Activated naive CD4-positive, alpha-beta T cell treated with anti-CD3 and anti-CD28 coated beads, Interleukin-2, amount 10 ng/mL, durations not matched to agents 7 days and 5 days (primary cell): Measurements from ENCODE around the gene PBX2.
"Not testable (repeated sequence)": the region's sequence is repeated elsewhere in the genome, so short reads cannot be mapped to it uniquely, and the experiment has no call there.

Experiments
- CTCF ChIA-PET: fragments of 350-600 bp; sonication (Branson Sonifier 250); formaldehyde crosslinking; loops from one replicate; lab custom pipeline; 2021; ENCODE audit warnings: antibody characterized with exemption; lab: Charles Lee
- DNase-seq: peaks from one replicate; pipeline ENCODE4 v3.0.0-alpha.2; 2020
- H3K27ac Mint-ChIP-seq: one replicate; pipeline ENCODE4 v1.8.0; 2021; ENCODE audit warnings: mild to moderate bottlenecking, moderate library complexity, mixed read lengths
- H3K27me3 Mint-ChIP-seq: one replicate; pipeline ENCODE4 v1.8.0; 2021; ENCODE audit warnings: mild to moderate bottlenecking, mixed read lengths
- H3K36me3 Mint-ChIP-seq: one replicate; pipeline ENCODE4 v1.8.0; 2021; ENCODE audit warnings: mixed read lengths
- H3K4me1 Mint-ChIP-seq: one replicate; pipeline ENCODE4 v1.8.0; 2021; ENCODE audit warnings: mixed read lengths
- H3K4me3 Mint-ChIP-seq: one replicate; pipeline ENCODE4 v1.8.0; 2021; ENCODE audit warnings: mild to moderate bottlenecking, moderate library complexity, mixed read lengths
- H3K9me3 Mint-ChIP-seq: one replicate; pipeline ENCODE4 v1.8.0; 2021; ENCODE audit warnings: mixed read lengths

PBX2 gene

DNA sequence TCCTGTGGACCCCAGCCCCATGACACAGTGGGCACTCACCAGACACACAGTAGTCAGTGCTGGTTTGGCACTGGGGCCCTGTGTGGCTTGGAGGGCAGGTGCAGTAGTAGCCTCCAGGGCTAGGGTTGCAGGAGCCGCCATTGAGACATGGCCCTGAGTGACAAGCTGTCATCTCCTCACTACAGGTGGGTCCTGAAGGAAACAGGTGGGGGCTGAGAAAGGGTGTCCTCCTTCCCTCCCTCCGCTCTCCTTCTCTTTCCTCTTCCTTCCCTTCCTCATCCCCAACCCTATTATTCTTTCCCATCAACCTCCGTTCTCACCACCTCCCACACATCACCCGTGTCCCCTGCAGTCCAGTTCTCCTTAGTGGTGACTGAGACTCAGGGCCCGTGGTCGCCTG, 23.6 kb upstream of the PBX2 start:
- Mint-ChIP-seq H3K27ac (no peak overlapping the region), H3K4me3 (no peak overlapping the region), H3K9me3 (no peaks in the 10 kb centered on the region), H3K4me1 (no peaks in the 10 kb centered on the region), H3K27me3 (peaks cover 21% of the 10 kb centered on the region), H3K36me3 (no peaks in the 10 kb centered on the region)
- CTCF ChIA-PET: no interaction called here
- no peak for DNase-seq

GRCh38 chr6:32212076-32212760, 22.2 kb upstream of the PBX2 start:
- Mint-ChIP-seq H3K4me1 (no peaks in the 10 kb centered on the region), H3K27ac (no peak overlapping the region), H3K4me3 (no peak overlapping the region), H3K36me3 (no peaks in the 10 kb centered on the region), H3K9me3 (no peaks in the 10 kb centered on the region), H3K27me3 (peaks cover 29% of the 10 kb centered on the region)
- no peak for DNase-seq
- CTCF ChIA-PET: no interaction called here

- H3K27ac Mint-ChIP-seq, CTCF ChIA-PET, H3K4me3 Mint-ChIP-seq, H3K4me1 Mint-ChIP-seq, H3K9me3 Mint-ChIP-seq, H3K36me3 Mint-ChIP-seq, DNase-seq: not testable (repeated sequence)
- H3K27me3 Mint-ChIP-seq: peaks cover 37% of the 10 kb centered on the region
Observed at GRCh38 chr6:32211432-32211831, 21.4 kb upstream of the PBX2 start.

- CTCF ChIA-PET: no interaction called here
- no peaks in the 10 kb centered on the region for H3K36me3 Mint-ChIP-seq
- no peaks in the 10 kb centered on the region for H3K4me1 Mint-ChIP-seq
- H3K27ac Mint-ChIP-seq: no peak overlapping the region
- no peak overlapping the region for H3K4me3 Mint-ChIP-seq
- peaks cover 37% of the 10 kb centered on the region for H3K27me3 Mint-ChIP-seq
- H3K9me3 Mint-ChIP-seq: no peaks in the 10 kb centered on the region
- no peak for DNase-seq
Observed at GRCh38 chr6:32210191-32210601, 20.2 kb upstream of the PBX2 start.

- DNase-seq: no peak
- H3K4me3 Mint-ChIP-seq: no peak overlapping the region
- H3K27ac Mint-ChIP-seq: no peak overlapping the region
Observed at GRCh38 chr6:32208996-32209395, 19.0 kb upstream of the PBX2 start.

DNA sequence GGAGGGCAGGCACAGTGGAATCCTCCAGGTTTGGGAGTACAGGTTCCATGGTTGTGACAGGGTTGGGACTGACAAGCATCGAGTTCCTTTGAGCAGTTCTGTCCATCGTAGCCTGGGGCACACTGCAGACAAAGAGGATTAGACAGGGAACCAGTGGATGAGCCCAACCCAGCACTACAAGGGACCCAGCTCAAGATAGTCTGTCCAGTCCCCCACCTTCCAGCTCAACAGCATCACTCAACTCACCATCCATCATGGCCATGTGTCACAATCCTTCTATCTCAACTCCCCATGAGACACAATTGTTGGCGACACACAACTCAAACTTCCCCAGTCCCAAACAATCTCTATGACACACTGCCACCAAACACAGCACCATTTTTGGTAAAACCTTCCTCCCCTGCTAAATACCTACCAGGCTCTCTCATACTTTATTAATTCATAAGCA, 14.3 kb upstream of the PBX2 start:
- DNase-seq: no peak
- CTCF ChIA-PET: no interaction called here
- Mint-ChIP-seq H3K27me3 (peaks cover 46% of the 10 kb centered on the region), H3K4me3 (no peak overlapping the region), H3K36me3 (no peaks in the 10 kb centered on the region), H3K27ac (no peak overlapping the region), H3K9me3 (no peaks in the 10 kb centered on the region), H3K4me1 (no peaks in the 10 kb centered on the region)

More at GRCh38 chr6:32208996-32209395, 19.0 kb upstream of the PBX2 start:
- CTCF ChIA-PET: no interaction called here
- no peaks in the 10 kb centered on the region for H3K36me3 Mint-ChIP-seq
- no peaks in the 10 kb centered on the region for H3K4me1 Mint-ChIP-seq
- no peaks in the 10 kb centered on the region for H3K9me3 Mint-ChIP-seq
- peaks cover 43% of the 10 kb centered on the region for H3K27me3 Mint-ChIP-seq

DNA sequence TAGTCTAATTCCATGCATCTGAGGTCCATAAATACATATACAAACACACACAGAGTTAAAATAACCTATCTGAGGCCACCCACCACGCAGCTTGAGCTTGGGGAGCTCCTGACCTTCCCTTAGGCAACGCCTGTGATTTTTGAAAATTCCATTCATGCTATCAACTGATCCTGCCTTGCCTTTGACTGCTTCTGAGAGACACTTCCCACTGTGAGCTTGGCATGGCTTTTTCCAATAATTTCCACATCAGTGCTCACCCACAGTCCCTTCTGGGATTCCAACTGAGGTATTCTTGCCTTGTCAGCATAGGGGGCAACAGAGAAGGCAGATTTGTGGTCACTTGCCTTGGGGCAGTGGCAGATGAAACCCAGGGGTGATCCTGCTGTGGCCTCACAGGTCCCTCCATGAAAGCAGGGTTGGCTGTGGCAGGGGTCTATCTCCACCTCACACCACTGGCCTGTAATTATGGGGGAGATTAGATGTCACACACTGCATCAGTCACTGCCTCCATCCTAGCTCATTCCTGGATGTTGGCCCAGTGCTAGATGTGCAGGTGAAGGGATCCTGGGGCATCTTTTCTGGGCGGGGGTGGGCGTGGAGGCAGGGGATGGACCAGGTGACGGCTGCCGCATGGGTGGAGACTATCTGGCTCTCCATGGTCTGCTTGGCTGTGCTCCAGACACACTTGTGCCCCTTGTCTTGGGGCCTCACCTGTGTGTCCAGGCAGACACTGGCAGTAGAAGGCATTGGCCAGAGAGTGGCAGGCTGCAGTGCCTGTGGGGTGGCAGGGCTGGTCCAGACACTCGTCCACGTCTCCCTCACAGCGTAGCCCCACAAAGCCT, 13.6 kb upstream of the PBX2 start:
- H3K36me3 Mint-ChIP-seq: no peaks in the 10 kb centered on the region
- H3K4me3 Mint-ChIP-seq: no peak overlapping the region
- no peaks in the 10 kb centered on the region for H3K4me1 Mint-ChIP-seq
- no peaks in the 10 kb centered on the region for H3K9me3 Mint-ChIP-seq
- CTCF ChIA-PET: no interaction called here
- H3K27ac Mint-ChIP-seq: no peak overlapping the region
- H3K27me3 Mint-ChIP-seq: peaks cover 49% of the 10 kb centered on the region
- no peak for DNase-seq

DNA sequence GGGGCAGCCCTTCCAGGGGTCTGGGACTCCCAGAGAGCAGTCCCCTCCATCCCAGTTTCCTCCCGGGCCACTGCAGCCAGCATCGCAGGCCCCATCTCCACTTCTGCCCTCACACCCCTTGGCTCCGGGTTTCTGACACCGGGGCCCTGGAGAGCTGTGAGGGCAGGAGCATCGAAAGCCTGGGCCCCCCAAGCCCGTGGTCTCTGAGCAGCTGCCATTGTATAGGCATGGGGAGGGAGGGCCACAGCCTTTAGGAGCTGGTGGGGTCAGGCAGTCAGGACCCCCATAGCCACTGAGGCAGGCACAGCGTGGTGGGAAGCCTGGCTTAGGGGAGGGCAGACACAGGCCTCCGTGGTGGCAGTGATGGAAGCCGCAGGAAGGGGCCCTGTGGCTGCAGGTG, 12.2 kb upstream of the PBX2 start:
- Mint-ChIP-seq H3K4me3 (no peak overlapping the region), H3K36me3 (no peaks in the 10 kb centered on the region), H3K27ac (no peak overlapping the region), H3K4me1 (no peaks in the 10 kb centered on the region), H3K9me3 (no peaks in the 10 kb centered on the region), H3K27me3 (peaks cover 46% of the 10 kb centered on the region)
- DNase-seq: peak; percentile 14
- CTCF ChIA-PET: no interaction called here

DNA sequence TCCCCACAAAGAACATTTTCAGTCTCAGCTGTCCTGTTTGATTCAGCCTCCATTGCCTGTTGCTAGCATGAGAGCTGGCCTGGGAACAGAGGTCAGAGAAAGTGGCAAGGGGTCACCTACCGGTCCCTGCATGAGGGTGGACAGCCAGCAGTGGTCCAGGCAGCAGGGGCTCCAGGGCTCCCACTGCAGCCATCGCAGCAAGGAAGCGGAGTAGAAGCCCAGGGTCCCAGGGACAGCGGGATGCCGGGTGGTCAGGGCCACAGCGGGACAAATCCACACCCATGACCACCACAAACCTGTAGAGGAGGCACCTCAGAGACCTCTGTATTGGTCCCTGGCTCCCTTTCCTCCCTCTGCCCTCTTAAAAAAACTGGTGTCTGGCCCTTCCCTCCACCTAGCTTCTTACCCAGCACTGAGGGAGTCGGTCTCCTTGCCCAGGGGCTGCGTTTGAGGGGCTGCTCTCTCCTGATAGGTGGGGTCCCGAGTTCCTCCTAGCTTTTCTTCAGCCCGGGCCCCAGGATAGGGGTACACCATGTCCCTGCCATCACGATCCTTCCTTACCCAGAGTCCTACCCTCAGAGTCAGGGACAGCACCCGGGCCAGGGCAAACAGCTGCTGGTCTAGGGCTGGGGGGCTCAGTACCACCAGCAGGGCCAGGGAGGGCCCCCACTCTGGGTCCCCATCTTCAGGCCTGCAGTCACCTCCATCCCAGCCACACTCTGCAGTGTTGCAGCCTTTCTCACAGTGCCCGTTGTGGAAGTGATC, 10.9 kb upstream of the PBX2 start:
- Mint-ChIP-seq H3K27me3 (peaks cover 39% of the 10 kb centered on the region), H3K4me1 (peaks cover 7% of the 10 kb centered on the region), H3K27ac (no peak overlapping the region), H3K36me3 (no peaks in the 10 kb centered on the region), H3K4me3 (no peak overlapping the region), H3K9me3 (no peaks in the 10 kb centered on the region)
- CTCF ChIA-PET: no interaction called here
- DNase-seq: peak; percentile 14

DNA sequence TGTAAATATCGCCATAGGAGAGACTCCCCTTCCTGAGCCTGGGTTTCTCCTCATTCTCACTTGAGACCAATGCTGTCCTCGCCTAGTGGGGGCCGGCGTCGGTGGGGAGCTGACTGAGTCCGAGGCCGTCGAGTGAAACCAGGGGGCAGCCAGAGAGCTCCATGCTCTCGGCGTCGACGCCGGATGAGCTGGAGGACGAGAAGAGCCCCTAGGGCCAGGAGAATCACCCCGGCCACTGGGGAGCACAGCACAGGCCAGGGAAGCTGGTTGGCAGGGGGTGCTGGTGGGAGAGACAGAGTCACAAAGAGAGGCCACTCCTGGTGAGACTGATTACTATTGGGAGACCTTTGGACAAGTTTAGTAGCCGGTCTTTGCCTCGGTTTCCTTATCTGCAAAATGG, 8.9 kb upstream of the PBX2 start:
- Mint-ChIP-seq H3K27me3 (peaks cover 25% of the 10 kb centered on the region), H3K4me3 (no peak overlapping the region), H3K27ac (no peak overlapping the region), H3K36me3 (no peaks in the 10 kb centered on the region), H3K9me3 (no peaks in the 10 kb centered on the region), H3K4me1 (peaks cover 25% of the 10 kb centered on the region)
- CTCF ChIA-PET: no interaction called here
- no peak for DNase-seq

DNA sequence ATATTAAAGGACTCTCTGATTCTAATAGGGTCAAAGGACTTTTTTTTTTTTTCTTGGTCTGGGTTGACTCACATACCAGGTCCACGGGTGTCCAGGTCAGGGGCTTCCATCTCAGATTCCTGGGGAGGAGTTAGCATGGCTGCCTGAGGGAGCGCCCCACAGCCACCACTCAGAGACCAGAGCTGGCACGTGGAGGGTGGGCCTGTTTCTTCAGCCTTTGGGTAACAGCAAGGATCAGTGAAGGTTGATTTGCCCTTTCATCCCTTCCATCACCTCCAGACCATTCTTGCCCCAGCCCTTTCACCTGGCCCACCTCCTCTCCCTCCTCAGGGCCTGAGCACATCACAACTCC, 8.3 kb upstream of the PBX2 start:
- Mint-ChIP-seq H3K4me1 (peaks cover 30% of the 10 kb centered on the region), H3K27me3 (peaks cover 20% of the 10 kb centered on the region), H3K36me3 (peaks cover 3% of the 10 kb centered on the region), H3K27ac (no peak overlapping the region), H3K9me3 (no peaks in the 10 kb centered on the region), H3K4me3 (no peak overlapping the region)
- no peak for DNase-seq
- CTCF ChIA-PET: interaction anchor here (1.6 kb wide), 1 partner anchor 79 kb away, joined by 6 read pairs; no protein-coding TSS in a partner anchor

- H3K4me1 Mint-ChIP-seq: peaks cover 34% of the 10 kb centered on the region
- CTCF ChIA-PET: interaction anchor here (1.6 kb wide), 1 partner anchor 78 kb away, joined by 6 read pairs; no protein-coding TSS in a partner anchor
- peak overlapping the region; percentile 94 for H3K4me3 Mint-ChIP-seq
- no peaks in the 10 kb centered on the region for H3K9me3 Mint-ChIP-seq
- peaks cover 10% of the 10 kb centered on the region for H3K36me3 Mint-ChIP-seq
- no peak for DNase-seq
- H3K27ac Mint-ChIP-seq: peak overlapping the region; percentile 99
- H3K27me3 Mint-ChIP-seq: peaks cover 14% of the 10 kb centered on the region
Observed at GRCh38 chr6:32196682-32197616, 6.9 kb upstream of the PBX2 start.

- peaks cover 34% of the 10 kb centered on the region for H3K4me1 Mint-ChIP-seq
- H3K4me3 Mint-ChIP-seq: peak overlapping the region; percentile 94
- CTCF ChIA-PET: interaction anchor here (0.5 to 1.6 kb wide), 14 partner anchors 17 to 400 kb away, joined by 3 to 9 read pairs (median 3); partner anchors contain the start of genes RNF5 and VARS1
- H3K36me3 Mint-ChIP-seq: peaks cover 19% of the 10 kb centered on the region
- peak; percentile 81 for DNase-seq
- H3K9me3 Mint-ChIP-seq: no peaks in the 10 kb centered on the region
- H3K27ac Mint-ChIP-seq: peak overlapping the region; percentile 99
- H3K27me3 Mint-ChIP-seq: peaks cover 11% of the 10 kb centered on the region
Observed at GRCh38 chr6:32195902-32196681, 6.1 kb upstream of the PBX2 start.
